Activated T-cell treated with anti-CD3 and anti-CD28 coated beads, Interleukin-2, amount 50 U/mL, for 4 hours (primary cell): ENCODE data around the gene CNOT4. TPM values are rescaled to one million over a fixed set of nuclear protein-coding genes. Genes with fewer than 3 reads are reported as not detected.
"Not testable (repeated sequence)": the region's sequence is repeated elsewhere in the genome, so short reads cannot be mapped to it uniquely, and the experiment has no call there.

Source experiments
- ATAC-seq, 2 donors: fragments of 200-7000 bp; cut with Tn5 transposase; one replicate each; pipeline ENCODE4 v1.10.0; 2021
- DNase-seq: peaks from one replicate; pipeline ENCODE4 v3.0.0-alpha.2; 2020
- H3K27me3 Mint-ChIP-seq: one replicate; pipeline ENCODE4 v1.8.0; 2021; ENCODE audit warnings: low read depth, mixed read lengths
- H3K36me3 Mint-ChIP-seq: one replicate; pipeline ENCODE4 v1.8.0; 2022; ENCODE audit warnings: mixed read lengths; ENCODE audit not compliant: insufficient read depth
- H3K4me1 Mint-ChIP-seq: one replicate; pipeline ENCODE4 v1.8.0; 2021; ENCODE audit warnings: low read depth, mixed read lengths
- H3K4me3 Mint-ChIP-seq: one replicate; pipeline ENCODE4 v1.8.0; 2021; ENCODE audit warnings: mild to moderate bottlenecking, moderate library complexity, mixed read lengths
- H3K9me3 Mint-ChIP-seq: one replicate; pipeline ENCODE4 v1.8.0; 2021; ENCODE audit warnings: mixed read lengths
- total RNA-seq, 3 donors: library from RNA; stranded (reverse); gene quantifications; one replicate each; pipeline ENCODE4 v1.2.1, GENCODE V29; 2021

CNOT4 gene
- total RNA-seq, 3 donors from 2014 or later = 14.2 to 17.3 (median 15.7) TPM

GRCh38 chr7:135337977-135338550 lies 171.8 kb downstream of the CNOT4 start:
- Mint-ChIP-seq H3K27me3 (no peaks in the 10 kb centered on the region), H3K36me3 (no peaks in the 10 kb centered on the region), H3K9me3 (no peaks in the 10 kb centered on the region), H3K4me1 (no peaks in the 10 kb centered on the region), H3K4me3 (no peak overlapping the region)
- no peak for DNase-seq
- no peak for ATAC-seq

GRCh38 chr7:135337506-135337905 lies 172.4 kb downstream of the CNOT4 start:
- ATAC-seq = no peak
- H3K9me3 Mint-ChIP-seq = no peaks in the 10 kb centered on the region
- no peak for DNase-seq
- H3K4me1 Mint-ChIP-seq = no peaks in the 10 kb centered on the region
- no peaks in the 10 kb centered on the region for H3K27me3 Mint-ChIP-seq
- H3K36me3 Mint-ChIP-seq = no peaks in the 10 kb centered on the region
- H3K4me3 Mint-ChIP-seq = no peak overlapping the region

GRCh38 chr7:135335628-135336139 lies 174.2 kb downstream of the CNOT4 start:
- H3K4me1 Mint-ChIP-seq = no peaks in the 10 kb centered on the region
- DNase-seq (peak; percentile 5), ATAC-seq (peak; percentile 50 to 63)
- H3K9me3 Mint-ChIP-seq = no peaks in the 10 kb centered on the region
- H3K27me3 Mint-ChIP-seq = no peaks in the 10 kb centered on the region
- no peak overlapping the region for H3K4me3 Mint-ChIP-seq
- H3K36me3 Mint-ChIP-seq = no peaks in the 10 kb centered on the region

GRCh38 chr7:135334830-135335543 lies 174.9 kb downstream of the CNOT4 start:
- Mint-ChIP-seq H3K4me1 (no peaks in the 10 kb centered on the region), H3K27me3 (no peaks in the 10 kb centered on the region), H3K36me3 (no peaks in the 10 kb centered on the region), H3K9me3 (no peaks in the 10 kb centered on the region), H3K4me3 (no peak overlapping the region)
- DNase-seq (no peak), ATAC-seq (no peak)

- no peak for ATAC-seq
- H3K4me1 Mint-ChIP-seq = no peaks in the 10 kb centered on the region
- H3K36me3 Mint-ChIP-seq = no peaks in the 10 kb centered on the region
- no peaks in the 10 kb centered on the region for H3K9me3 Mint-ChIP-seq
- no peak for DNase-seq
- no peak overlapping the region for H3K4me3 Mint-ChIP-seq
- H3K27me3 Mint-ChIP-seq = no peaks in the 10 kb centered on the region
Measured at GRCh38 chr7:135333946-135334345, 176.0 kb downstream of the CNOT4 start.

GRCh38 chr7:135333200-135333599 lies 176.7 kb downstream of the CNOT4 start:
- H3K36me3 Mint-ChIP-seq = no peaks in the 10 kb centered on the region

GRCh38 chr7:135330088-135330487 lies 179.8 kb downstream of the CNOT4 start:
- no peaks in the 10 kb centered on the region for H3K27me3 Mint-ChIP-seq
- no peak for ATAC-seq
- H3K4me1 Mint-ChIP-seq = no peaks in the 10 kb centered on the region
- DNase-seq = no peak
- H3K4me3 Mint-ChIP-seq = no peak overlapping the region
- H3K36me3 Mint-ChIP-seq = no peaks in the 10 kb centered on the region
- no peaks in the 10 kb centered on the region for H3K9me3 Mint-ChIP-seq

More at GRCh38 chr7:135333200-135333599, 176.7 kb downstream of the CNOT4 start:
- Mint-ChIP-seq H3K4me1 (no peaks in the 10 kb centered on the region), H3K9me3 (no peaks in the 10 kb centered on the region), H3K27me3 (no peaks in the 10 kb centered on the region), H3K4me3 (no peak overlapping the region)
- DNase-seq = no peak
- ATAC-seq = peak; percentile 51 to 65

- peaks cover 8% of the 10 kb centered on the region for H3K9me3 Mint-ChIP-seq
- DNase-seq = no peak
- no peak for ATAC-seq
- no peaks in the 10 kb centered on the region for H3K36me3 Mint-ChIP-seq
- H3K4me3 Mint-ChIP-seq = no peak overlapping the region
- no peaks in the 10 kb centered on the region for H3K4me1 Mint-ChIP-seq
- no peaks in the 10 kb centered on the region for H3K27me3 Mint-ChIP-seq
Measured at GRCh38 chr7:135328526-135328925, 181.4 kb downstream of the CNOT4 start.

- Mint-ChIP-seq H3K4me1 (no peaks in the 10 kb centered on the region), H3K36me3 (no peaks in the 10 kb centered on the region), H3K4me3 (no peak overlapping the region), H3K9me3 (peaks cover 8% of the 10 kb centered on the region), H3K27me3 (no peaks in the 10 kb centered on the region)
- DNase-seq = no peak
- ATAC-seq = no peak
Measured at GRCh38 chr7:135328053-135328452, 181.8 kb downstream of the CNOT4 start.

GRCh38 chr7:135327458-135327857 lies 182.4 kb downstream of the CNOT4 start:
- no peaks in the 10 kb centered on the region for H3K27me3 Mint-ChIP-seq
- no peak overlapping the region for H3K4me3 Mint-ChIP-seq
- H3K4me1 Mint-ChIP-seq = no peaks in the 10 kb centered on the region
- ATAC-seq (no peak), DNase-seq (no peak)
- peaks cover 8% of the 10 kb centered on the region for H3K9me3 Mint-ChIP-seq
- H3K36me3 Mint-ChIP-seq = no peaks in the 10 kb centered on the region

- Mint-ChIP-seq H3K9me3 (peaks cover 8% of the 10 kb centered on the region), H3K4me1 (no peaks in the 10 kb centered on the region), H3K27me3 (no peaks in the 10 kb centered on the region), H3K4me3 (no peak overlapping the region), H3K36me3 (no peaks in the 10 kb centered on the region)
- ATAC-seq = no peak
- DNase-seq = no peak
Measured at GRCh38 chr7:135326636-135327280, 183.1 kb downstream of the CNOT4 start.

GRCh38 chr7:135322571-135323340 lies 187.1 kb downstream of the CNOT4 start:
- Mint-ChIP-seq H3K27me3 (no peaks in the 10 kb centered on the region), H3K36me3 (no peaks in the 10 kb centered on the region), H3K4me3 (no peak overlapping the region), H3K9me3 (peaks cover 8% of the 10 kb centered on the region), H3K4me1 (no peaks in the 10 kb centered on the region)
- no peak for DNase-seq
- ATAC-seq = no peak

GRCh38 chr7:135321556-135321955 lies 188.3 kb downstream of the CNOT4 start:
- no peaks in the 10 kb centered on the region for H3K27me3 Mint-ChIP-seq
- no peaks in the 10 kb centered on the region for H3K4me1 Mint-ChIP-seq
- no peak overlapping the region for H3K4me3 Mint-ChIP-seq
- no peaks in the 10 kb centered on the region for H3K36me3 Mint-ChIP-seq
- H3K9me3 Mint-ChIP-seq = peaks cover 8% of the 10 kb centered on the region
- ATAC-seq (no peak), DNase-seq (no peak)

- H3K27me3 Mint-ChIP-seq, H3K9me3 Mint-ChIP-seq, H3K4me1 Mint-ChIP-seq, H3K4me3 Mint-ChIP-seq, H3K36me3 Mint-ChIP-seq, ATAC-seq, DNase-seq: not testable (repeated sequence)
Measured at GRCh38 chr7:135320953-135321352, 188.9 kb downstream of the CNOT4 start.
